ENCODE measurements around the gene NFASC. TPM values are rescaled to one million over a fixed set of nuclear protein-coding genes. Genes with fewer than 3 reads are reported as not detected.

NFASC gene
- total and polyA plus RNA-seq, 9 of the 15 experiments (the other 6 are each of a cell fraction or from before 2014, with no cell fraction given), result 0.03 to 0.16 (median 0.06) TPM; not detected in 6

DNA sequence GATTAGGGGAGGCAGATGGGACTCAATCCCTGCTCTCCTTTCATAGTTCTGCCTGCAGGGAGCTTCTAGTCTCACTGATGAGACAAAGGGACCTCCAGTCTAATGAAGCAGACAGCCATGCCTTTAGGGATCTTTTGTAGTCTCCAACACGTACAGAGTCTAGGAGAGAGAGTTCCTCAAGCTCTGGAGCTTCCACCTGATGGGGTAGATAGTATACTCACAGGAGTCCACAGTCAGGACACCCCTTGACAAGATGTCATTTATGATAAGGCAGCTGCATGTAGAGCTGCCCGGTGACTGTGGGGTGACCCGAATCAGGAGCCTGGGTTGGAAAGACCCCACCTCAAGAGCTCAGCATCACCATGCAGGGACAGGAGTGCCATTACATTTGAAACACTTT lies 117.0 kb downstream of the NFASC start:
- Histone ChIP-seq H3K36me3 (ENCODE audit: control insufficient read depth, insufficient read depth, low read length) (no peaks in the 10 kb centered on the region), H2AFZ (ENCODE audit: low read depth, low read length) (no peak overlapping the region), H3K9ac (ENCODE audit: insufficient read depth in 1 of 2, low read depth in 2 of 2, low read length in 2 of 2) (no peak overlapping the region), H3K79me2 (ENCODE audit: control insufficient read depth, insufficient read depth, low read length) (no peaks in the 10 kb centered on the region), H4K20me1 (replicated peaks; ENCODE audit: control insufficient read depth, insufficient read depth, low read length) (peaks cover 29% of the 10 kb centered on the region), H3K4me1 (replicated peaks in 1 of 2; ENCODE audit: control insufficient read depth in 2 of 2, insufficient read depth in 2 of 2, low read length in 2 of 2) (peaks cover 4 to 13% of the 10 kb centered on the region in 2 experiments; a peak in 3 of 5 replicates), H3K4me3 (no peak overlapping the region), H3K9me1 (ENCODE audit: control insufficient read depth, insufficient read depth, low read length) (no peaks in the 10 kb centered on the region), H3K9me3 (replicated peaks; ENCODE audit: control insufficient read depth, insufficient read depth, low read depth, low read length) (no peaks in the 10 kb centered on the region), H3K27ac (ENCODE audit: extremely low read depth, low read depth, low read length) (no peak overlapping the region), H3K27me3 (ENCODE audit: control insufficient read depth in 2 of 2, insufficient read depth in 2 of 2, low read length in 2 of 2) (peaks cover 44 to 85% of the 10 kb centered on the region in 2 experiments; a peak in 4 of 5 replicates), H3K4me2 (ENCODE audit: insufficient read depth, low read length) (no peak overlapping the region)
- TF ChIP-seq FOXP1 (CRISPR knock-in tag; IDR thresholded peaks at IDR 0.05) (no peak), HSF4 (CRISPR knock-in tag; IDR thresholded peaks at IDR 0.05; ENCODE audit: borderline replicate concordance) (no peak)
- no peak for FAIRE-seq
- no peak for ATAC-seq
- BruUV-seq (replicated peaks), result no TSS peak
- in situ Hi-C loops (cut with MboI) (loop anchor here (10.0 kb wide), 1 partner anchor 537 kb away; no protein-coding TSS in a partner anchor), intact Hi-C loops (cut with micrococcal nuclease) (loop anchor here (5.0 kb wide), 1 partner anchor 155 kb away; no protein-coding TSS in a partner anchor)
- 0% methylated on average over 3 of the region's 3 CpGs for WGBS (ENCODE audit: insufficient coverage, low coverage, missing lambda C conversion rate)
- CTCF ChIA-PET (ENCODE audit: low intra/inter-chr PET ratio), result interaction anchor here (0.6 to 2.1 kb wide), 2 partner anchors 179 to 268 kb away, joined by 3 to 15 read pairs; no protein-coding TSS in a partner anchor
- no peak for DNase-seq (ENCODE audit: extremely low read depth in 1 of 4, low spot score in 3 of 4)
- POLR2A ChIA-PET, result interaction anchor here (0.6 kb wide), 1 partner anchor 266 kb away, joined by 3 read pairs; no protein-coding TSS in a partner anchor

- WGBS (ENCODE audit: insufficient coverage, low coverage, missing lambda C conversion rate), result 3% methylated on average over 4 of the region's 4 CpGs
- CTCF ChIA-PET (ENCODE audit: low intra/inter-chr PET ratio), result interaction anchor here (0.6 to 2.1 kb wide), 4 partner anchors 212 to 1039 kb away, joined by 4 to 15 read pairs (median 4); no protein-coding TSS in a partner anchor
- TF ChIP-seq, protein P1, sequence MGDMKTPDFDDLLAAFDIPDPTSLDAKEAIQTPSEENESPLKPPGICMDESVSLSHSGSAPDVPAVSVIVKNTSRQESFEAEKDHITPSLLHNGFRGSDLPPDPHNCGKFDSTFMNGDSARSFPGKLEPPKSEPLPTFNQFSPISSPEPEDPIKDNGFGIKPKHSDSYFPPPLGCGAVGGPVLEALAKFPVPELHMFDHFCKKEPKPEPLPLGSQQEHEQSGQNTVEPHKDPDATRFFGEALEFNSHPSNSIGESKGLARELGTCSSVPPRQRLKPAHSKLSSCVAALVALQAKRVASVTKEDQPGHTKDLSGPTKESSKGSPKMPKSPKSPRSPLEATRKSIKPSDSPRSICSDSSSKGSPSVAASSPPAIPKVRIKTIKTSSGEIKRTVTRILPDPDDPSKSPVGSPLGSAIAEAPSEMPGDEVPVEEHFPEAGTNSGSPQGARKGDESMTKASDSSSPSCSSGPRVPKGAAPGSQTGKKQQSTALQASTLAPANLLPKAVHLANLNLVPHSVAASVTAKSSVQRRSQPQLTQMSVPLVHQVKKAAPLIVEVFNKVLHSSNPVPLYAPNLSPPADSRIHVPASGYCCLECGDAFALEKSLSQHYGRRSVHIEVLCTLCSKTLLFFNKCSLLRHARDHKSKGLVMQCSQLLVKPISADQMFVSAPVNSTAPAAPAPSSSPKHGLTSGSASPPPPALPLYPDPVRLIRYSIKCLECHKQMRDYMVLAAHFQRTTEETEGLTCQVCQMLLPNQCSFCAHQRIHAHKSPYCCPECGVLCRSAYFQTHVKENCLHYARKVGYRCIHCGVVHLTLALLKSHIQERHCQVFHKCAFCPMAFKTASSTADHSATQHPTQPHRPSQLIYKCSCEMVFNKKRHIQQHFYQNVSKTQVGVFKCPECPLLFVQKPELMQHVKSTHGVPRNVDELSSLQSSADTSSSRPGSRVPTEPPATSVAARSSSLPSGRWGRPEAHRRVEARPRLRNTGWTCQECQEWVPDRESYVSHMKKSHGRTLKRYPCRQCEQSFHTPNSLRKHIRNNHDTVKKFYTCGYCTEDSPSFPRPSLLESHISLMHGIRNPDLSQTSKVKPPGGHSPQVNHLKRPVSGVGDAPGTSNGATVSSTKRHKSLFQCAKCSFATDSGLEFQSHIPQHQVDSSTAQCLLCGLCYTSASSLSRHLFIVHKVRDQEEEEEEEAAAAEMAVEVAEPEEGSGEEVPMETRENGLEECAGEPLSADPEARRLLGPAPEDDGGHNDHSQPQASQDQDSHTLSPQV (IDR thresholded peaks at IDR 0.05), result no peak
- TF ChIP-seq ZNF57 (CRISPR knock-in tag; IDR thresholded peaks at IDR 0.05) (no peak), ADNP (tag; IDR thresholded peaks at IDR 0.05) (no peak), E2F1 (CRISPR knock-in tag; IDR thresholded peaks at IDR 0.05) (no peak), ETV5 (CRISPR knock-in tag; IDR thresholded peaks at IDR 0.05; ENCODE audit: low read depth) (no peak)
- TF ChIP-seq, protein P2, sequence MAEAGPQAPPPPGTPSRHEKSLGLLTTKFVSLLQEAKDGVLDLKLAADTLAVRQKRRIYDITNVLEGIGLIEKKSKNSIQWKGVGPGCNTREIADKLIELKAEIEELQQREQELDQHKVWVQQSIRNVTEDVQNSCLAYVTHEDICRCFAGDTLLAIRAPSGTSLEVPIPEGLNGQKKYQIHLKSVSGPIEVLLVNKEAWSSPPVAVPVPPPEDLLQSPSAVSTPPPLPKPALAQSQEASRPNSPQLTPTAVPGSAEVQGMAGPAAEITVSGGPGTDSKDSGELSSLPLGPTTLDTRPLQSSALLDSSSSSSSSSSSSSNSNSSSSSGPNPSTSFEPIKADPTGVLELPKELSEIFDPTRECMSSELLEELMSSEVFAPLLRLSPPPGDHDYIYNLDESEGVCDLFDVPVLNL (CRISPR knock-in tag; IDR thresholded peaks at IDR 0.05; ENCODE audit: low read depth), result no peak
Observed at GRCh38 chr1:204988196-204988595, 117.5 kb downstream of the NFASC start.

More at GRCh38 chr1:204988196-204988595, 117.5 kb downstream of the NFASC start:
- no peak overlapping the region for H3K27ac ChIP-seq (ENCODE audit: extremely low read depth, low read depth, low read length)
- H2AFZ ChIP-seq (ENCODE audit: low read depth, low read length), result no peak overlapping the region
- no peaks in the 10 kb centered on the region for H3K79me2 ChIP-seq (ENCODE audit: control insufficient read depth, insufficient read depth, low read length)
- ATAC-seq (no peak), DNase-seq (ENCODE audit: extremely low read depth in 1 of 4, low spot score in 3 of 4) (no peak), FAIRE-seq (no peak)
- H3K9me3 ChIP-seq (replicated peaks; ENCODE audit: control insufficient read depth, insufficient read depth, low read depth, low read length), result no peaks in the 10 kb centered on the region
- H4K20me1 ChIP-seq (replicated peaks; ENCODE audit: control insufficient read depth, insufficient read depth, low read length), result peaks cover 30% of the 10 kb centered on the region
- H3K9me1 ChIP-seq (ENCODE audit: control insufficient read depth, insufficient read depth, low read length), result no peaks in the 10 kb centered on the region
- in situ Hi-C loops (cut with MboI), result loop anchor here (10.0 kb wide), 1 partner anchor 537 kb away; no protein-coding TSS in a partner anchor
- H3K4me2 ChIP-seq (ENCODE audit: insufficient read depth, low read length), result no peak overlapping the region
- H3K9ac ChIP-seq (ENCODE audit: insufficient read depth in 1 of 2, low read depth in 2 of 2, low read length in 2 of 2), result no peak overlapping the region
- POLR2A ChIA-PET, result interaction anchor here (0.7 kb wide), 1 partner anchor 255 kb away, joined by 3 read pairs; no protein-coding TSS in a partner anchor
- no TSS peak for BruUV-seq (replicated peaks)
- peaks cover 44 to 85% of the 10 kb centered on the region in 2 experiments; a peak in 4 of 5 replicates for H3K27me3 ChIP-seq (ENCODE audit: control insufficient read depth in 2 of 2, insufficient read depth in 2 of 2, low read length in 2 of 2)
- peaks cover 4 to 13% of the 10 kb centered on the region in 2 experiments; a peak in 3 of 5 replicates for H3K4me1 ChIP-seq (replicated peaks in 1 of 2; ENCODE audit: control insufficient read depth in 2 of 2, insufficient read depth in 2 of 2, low read length in 2 of 2)
- H3K4me3 ChIP-seq, result no peak overlapping the region
- intact Hi-C loops (cut with micrococcal nuclease), result loop anchor here (5.0 kb wide), 1 partner anchor 154 kb away; no protein-coding TSS in a partner anchor
- no peaks in the 10 kb centered on the region for H3K36me3 ChIP-seq (ENCODE audit: control insufficient read depth, insufficient read depth, low read length)

Measured in K562 (cell line).